HG03039 (cell line): ENCODE measurements around the gene PDPR.
"Not testable (repeated sequence)": the region's sequence is repeated elsewhere in the genome, so short reads cannot be mapped to it uniquely, and the experiment has no call there.

Experiments used
- ATAC-seq: cut with Tn5 transposase; IDR thresholded peaks from one replicate; pipeline ENCODE4 v1.9.1; 2021; ENCODE audit warnings: mild to moderate bottlenecking, moderate library complexity; ENCODE audit not compliant: unreplicated experiment

PDPR gene

DNA sequence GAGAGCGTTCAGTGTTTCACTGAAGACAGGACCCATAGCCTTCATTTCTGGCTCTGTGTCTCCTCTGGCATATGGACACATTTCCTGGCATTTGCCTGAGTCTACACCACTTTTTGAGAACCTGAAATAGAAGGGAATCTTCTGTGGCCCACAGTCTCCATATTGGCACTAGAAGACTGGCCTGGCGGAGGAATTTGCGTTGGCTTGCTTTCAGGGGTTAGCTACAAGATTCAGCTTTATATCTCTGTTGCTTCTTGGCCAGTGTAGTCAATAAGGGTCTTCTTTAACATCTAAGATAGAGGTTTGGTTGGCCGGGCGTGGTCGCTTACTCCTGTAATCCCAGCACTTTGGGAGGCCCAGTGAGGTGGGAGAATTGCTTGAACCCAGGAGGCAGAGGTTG, 46.7 kb downstream of the PDPR start:
- no peak for ATAC-seq

DNA sequence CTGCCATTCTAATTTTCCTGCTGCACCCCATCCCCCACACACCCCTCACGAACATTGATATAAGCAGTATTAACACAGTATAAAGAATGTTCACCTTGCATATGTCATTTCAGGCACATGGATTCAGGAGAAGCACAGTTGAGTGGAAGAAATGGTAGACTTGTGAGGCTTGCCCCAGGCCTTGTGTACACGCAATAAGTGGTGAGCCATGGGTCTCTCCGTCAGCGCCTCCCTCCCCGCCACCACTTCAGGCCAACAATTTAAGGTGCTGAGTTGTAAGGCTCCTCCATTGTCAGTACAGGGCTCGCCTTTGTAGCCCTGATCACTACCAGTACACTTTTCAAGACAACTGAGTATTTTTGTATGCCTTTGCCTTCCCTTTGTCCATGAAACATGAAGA, 47.2 kb downstream of the PDPR start:
- no peak for ATAC-seq

DNA sequence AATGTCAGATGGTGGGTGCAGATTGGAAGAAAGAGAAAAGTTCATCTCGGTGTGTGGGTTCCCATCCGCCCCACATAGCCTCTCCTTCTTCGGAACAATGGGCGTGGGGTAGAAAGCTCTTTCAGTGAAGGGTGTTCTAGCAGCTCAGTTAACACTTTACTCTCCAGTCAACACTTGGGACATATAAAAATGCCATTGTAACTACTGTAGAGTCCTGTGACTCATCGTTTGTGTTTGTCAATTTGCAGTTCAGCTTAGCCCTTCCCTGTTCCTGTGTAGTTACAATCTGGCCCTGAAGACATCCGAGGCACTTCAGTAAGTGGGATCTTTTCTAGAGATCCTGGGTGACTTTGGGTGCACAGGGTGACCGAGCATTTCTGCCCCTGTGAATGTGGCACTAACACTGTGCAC, 47.9 kb downstream of the PDPR start:
- no peak for ATAC-seq

DNA sequence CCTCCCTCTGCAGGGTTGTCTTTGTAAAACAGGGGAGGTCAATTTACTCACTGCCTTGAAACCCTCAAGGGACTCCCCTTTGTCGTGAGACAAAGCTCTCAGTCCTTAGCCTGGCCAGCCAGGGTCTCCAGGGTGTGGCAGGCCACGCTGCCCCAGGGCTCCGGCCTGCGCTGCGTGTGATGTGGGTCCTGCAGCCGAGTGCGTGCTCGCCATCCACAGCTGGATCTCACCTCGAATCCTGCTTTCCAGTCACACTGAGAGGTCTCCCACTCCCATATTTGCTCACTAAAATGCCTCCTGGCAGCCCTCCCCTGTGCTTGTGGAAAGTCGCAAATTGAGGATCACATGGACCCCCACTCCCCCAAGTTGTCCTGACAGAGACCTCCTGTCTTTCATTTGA, 49.5 kb downstream of the PDPR start:
- no peak for ATAC-seq

DNA sequence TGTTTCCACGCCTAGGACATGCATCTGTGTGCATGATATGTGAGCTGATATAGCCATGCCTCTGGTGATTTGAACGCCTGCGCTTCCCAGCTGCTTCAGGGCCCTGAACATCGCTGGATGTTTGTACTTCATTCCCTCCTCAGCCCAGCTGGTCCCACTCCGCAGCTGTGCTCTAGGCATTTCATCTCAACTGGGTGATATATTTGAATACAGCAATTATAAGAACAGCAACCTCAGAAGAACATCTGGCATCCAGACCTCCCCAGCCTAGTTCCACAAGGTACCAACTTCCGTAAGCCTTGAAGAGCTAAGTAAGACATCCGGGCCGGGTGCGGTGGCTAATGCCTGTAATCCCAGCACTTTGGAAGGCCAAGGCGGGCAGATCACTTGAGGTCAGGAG, 52.6 kb downstream of the PDPR start:
- not testable (repeated sequence) for ATAC-seq

DNA sequence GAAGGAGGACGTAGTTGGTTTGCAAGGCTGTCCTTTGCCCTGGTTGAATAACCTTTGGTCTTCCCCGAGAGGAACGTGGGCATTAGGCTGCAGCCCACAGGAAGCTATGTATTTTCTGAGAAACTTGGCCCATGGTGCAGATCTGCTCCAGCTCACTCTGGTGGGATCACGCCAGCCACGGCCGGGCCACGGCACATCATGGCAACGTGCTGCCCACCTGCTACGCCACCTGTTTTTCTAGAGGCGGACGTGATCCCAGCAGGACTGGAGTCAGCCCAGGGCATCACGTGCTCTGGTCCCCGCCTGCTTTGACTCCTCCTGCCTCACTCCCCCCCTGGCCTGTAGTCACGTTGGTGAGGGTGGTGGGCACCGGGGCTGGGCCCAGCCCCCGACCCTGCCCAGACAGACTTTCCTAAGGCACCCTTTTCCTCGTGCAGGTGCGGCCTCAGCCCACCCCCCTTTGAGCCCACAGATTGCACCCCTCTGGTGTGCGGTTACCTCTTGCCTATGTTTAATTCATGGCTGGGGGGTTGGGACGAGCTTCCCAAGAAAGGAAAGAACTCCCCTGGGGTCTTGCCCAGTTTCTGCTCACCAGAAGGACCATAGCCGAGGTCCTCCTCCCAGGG, 59.2 kb downstream of the PDPR start, which contains the start of gene CLEC18C:
TSS of gene CLEC18C (plus strand) at position 576 of the 626 bp plus-strand sequence. CDS start 492 bp downstream, outside the sequence.
- not testable (repeated sequence) for ATAC-seq

DNA sequence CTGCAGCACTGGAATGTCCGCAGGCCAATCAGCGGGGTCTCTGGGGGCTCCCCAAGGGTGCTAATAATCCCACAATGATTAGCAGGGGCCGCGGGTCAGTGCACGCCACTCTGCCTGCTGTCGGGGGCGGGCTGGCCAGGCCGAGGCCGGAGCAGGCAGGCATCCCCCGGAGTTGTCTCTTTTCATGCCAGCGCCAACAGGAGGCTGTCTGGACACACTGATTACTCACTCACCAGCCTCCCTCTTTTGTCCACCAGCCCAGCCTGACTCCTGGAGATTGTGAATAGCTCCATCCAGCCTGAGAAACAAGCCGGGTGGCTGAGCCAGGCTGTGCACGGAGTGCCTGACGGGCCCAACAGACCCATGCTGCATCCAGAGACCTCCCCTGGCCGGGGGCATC, 59.8 kb downstream of the PDPR start:
- ATAC-seq: not testable (repeated sequence)

DNA sequence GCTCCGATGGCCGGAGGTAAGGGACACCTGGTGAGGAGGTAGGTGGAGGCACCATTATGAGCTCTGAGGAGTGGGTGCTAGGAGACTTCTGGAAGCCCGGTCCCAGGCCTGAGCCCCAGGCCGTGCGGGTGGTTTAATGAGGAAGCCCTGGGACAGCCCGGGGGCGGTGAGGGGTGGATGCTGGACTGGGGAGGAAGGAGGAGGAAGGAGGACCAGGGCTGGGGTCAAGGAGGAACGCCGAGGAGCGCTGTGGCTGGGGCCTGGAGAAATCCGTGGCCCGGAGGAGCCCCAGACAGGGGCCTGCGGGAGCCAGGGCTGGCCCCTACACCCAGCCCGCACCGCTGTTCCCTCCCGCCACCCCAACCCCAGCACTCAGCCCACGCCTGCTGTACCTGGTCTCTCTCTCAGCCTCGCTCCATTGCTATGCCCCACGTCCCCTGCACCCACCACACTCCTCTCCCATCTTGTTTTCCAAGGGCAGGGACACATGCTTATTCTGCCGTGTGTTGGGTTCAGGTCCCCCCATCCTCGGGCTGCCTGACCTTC, 60.3 kb downstream of the PDPR start:
- ATAC-seq: not testable (repeated sequence)

DNA sequence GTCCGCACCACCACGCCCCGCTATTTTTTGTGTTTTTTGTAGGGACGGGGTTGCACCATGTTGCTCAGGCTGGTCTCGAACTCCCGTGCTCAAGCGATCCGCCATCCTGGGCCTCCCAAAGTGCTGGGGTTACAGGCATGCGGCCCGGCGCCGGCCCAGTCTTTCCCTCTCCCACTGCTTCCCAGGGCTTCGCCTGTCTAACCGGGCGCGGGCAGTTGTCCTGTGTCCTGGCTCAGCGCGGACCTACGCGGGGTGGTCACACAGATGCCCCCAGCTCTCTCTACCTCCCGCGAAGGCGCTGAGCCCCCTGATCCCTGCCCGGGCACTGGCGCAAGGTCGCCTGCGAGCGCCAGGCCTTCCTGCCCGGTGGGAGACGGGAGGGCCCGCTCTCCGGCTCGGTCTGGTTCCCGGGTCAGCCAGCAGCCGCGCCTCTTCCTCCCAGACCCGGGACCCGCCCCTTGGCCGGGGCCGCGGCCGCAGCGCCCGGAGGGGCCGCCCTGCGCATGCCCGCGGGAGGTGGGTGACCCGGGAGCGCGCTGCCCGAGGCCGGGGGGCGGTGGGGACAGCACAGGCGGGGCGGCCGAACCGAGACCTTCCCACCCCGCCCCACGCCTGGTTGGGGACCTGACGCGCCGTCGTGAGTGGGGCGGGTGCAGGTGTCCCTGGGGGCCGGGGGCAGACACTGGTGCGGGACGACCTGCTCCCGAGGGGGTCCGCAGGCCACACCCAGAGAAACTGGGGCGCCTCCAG, 73.9 kb downstream of the PDPR start:
- peak; percentile 53 for ATAC-seq

DNA sequence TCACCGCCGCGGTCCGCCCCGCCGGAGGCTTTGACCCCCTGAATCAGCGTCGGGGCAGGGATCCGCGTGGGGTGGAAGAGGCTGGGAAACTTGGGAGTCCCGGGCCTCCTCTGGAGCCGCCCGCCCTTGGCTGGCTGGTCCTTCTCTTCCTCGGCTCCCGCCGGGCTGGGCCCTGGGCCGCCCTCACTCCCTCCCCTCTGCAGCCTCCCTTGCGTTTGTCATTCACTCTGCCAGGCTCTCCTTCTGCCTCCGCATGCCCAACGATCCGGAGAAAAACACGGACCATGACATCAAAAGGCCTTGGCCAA, 74.4 kb downstream of the PDPR start:
- ATAC-seq: peak; percentile 25

DNA sequence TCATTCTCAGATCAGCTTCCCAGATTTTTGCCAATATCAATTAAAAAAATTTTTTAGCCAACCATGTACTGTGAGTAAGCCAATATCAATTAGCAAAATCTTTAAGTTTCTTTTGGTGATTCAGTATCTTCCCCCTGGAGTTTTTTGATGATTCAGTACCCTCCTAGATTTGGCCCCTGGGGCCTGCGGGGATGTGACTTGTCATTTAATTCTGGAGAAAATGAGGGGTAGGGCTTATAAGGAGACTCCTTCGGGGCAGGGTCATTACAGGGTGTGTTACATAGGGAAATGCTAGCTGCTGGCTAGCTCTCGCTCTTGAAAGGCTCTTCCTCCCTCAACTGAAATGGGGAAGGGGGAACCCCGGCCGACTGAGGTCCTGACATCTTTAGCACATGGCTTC, 76.4 kb downstream of the PDPR start:
- ATAC-seq: not testable (repeated sequence)

DNA sequence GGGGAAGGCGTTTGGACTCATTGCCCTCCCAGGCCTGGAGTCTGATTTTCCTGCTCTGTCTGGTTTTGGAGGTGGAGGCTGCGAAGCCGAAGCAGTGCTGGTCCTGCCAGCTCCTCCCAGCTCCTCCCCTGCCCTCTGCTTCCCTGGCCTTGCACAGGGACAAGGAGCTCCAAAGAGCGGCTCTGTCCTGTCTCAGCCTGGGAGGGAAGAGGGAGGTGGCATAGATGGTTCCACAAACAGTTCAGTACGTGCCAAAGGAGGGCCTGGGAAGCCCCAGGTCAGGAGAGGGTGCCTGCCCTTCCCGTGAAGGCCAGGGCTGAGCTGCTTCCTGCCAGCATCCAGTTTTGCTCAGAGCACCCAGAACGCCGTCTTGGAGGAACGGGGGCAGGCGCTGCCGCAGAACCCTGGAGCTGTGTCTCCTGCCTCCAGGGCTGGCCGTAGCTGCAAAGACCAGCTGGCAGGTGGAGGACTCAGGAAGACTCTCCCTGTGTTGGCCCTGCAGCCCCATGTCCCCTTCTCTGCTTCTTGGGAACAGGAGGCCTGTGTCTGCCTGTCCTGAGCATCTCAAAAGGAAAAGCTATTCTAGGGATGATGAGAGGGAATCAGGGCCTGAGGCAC, 82.7 kb downstream of the PDPR start:
- not testable (repeated sequence) for ATAC-seq

DNA sequence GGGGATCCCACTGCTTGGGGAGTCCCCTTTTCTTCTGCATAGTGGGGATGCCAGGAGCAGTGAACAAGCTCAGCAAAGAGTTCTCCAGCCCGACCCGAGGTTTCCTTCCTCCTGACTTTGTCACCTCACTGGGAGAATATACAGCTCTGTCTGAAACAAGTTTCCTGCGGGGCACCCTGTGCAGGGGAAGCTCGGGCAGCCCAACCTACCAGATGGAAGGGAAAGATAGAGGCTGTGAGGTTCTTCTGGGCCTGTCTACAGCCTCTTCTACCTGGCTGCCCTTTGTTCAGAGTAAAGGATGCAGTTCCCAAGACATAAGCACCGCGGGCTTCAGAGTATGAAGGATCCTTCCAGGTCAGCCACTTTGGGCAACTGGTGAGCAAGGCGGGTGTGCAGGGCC, 83.5 kb downstream of the PDPR start:
- not testable (repeated sequence) for ATAC-seq

DNA sequence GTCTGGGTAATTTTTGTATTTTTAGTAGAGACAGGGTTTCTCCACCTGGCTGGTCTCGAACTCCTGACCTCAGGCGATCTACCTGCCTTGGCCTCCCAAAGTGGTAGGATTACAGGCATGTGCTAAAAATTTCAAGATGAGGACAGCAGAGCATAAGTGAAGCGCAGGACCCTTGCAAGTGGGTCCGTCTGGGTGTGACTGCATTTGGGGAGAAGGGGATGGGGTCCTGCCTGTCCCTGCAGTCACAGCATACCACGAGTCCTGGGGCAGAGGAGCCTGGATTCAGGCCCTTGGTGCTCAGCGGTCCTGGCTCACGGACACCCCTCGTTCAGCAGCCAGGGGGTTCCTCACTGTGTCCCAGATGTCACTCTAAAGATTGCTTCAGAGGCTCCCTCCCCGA, 84.1 kb downstream of the PDPR start:
- ATAC-seq: not testable (repeated sequence)

DNA sequence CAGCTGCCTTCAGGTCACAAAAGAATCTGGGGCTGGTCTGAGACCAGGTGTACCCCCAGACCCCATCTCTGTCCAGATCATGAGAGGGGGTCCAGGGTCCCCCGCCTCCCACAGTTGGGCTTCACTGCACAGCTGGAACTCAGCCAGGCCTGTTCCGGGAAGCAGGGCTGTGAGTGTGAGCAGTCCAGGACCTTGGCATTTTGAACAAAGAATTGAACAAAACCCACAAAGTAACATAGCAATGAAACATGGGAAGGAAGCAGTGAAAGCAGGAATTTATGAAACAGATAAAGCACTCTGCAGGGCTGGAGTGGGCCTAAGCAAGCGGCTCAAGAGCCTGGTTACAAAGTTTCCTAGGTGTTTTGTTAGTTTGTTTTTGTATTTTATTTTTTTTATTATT, 84.5 kb downstream of the PDPR start:
- ATAC-seq: not testable (repeated sequence)

DNA sequence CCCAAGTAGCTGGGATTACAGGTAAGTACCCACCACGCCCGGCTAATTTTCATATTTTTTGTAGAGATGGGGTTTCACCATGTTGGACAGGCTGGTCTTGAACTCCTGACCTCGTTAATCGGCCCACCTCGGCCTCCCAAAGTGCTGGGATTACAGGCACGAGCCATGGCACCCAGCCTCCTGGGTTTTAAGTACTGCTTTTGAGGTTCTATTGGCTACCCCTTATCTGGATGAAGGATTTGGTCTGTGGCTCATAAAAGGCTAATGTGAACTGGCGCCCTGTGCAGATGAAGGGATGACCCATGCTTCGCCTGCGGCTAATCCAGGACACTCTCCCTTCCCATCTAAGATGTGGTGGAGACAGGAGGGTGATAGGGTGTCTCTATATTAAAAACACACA, 85.0 kb downstream of the PDPR start:
- ATAC-seq: not testable (repeated sequence)

DNA sequence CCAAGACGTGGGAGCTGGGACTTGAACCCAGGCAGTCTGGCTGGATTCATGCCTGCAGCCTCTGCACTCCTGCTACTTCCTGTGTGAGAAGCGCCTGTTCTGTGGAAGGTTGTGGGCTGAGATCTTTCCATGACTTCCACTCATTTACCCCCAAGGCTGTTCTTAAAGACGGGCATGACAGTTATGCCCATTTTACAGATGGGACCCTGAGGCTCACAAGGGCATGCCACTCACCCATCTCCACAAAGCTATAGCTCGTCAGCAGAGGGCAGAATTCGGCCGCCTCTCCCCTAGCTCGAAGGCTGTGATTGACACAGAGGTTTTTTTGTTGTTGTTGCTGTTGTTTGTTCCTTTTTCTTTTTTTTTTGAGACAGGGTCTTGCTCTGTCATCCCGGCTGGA, 85.9 kb downstream of the PDPR start:
- not testable (repeated sequence) for ATAC-seq

DNA sequence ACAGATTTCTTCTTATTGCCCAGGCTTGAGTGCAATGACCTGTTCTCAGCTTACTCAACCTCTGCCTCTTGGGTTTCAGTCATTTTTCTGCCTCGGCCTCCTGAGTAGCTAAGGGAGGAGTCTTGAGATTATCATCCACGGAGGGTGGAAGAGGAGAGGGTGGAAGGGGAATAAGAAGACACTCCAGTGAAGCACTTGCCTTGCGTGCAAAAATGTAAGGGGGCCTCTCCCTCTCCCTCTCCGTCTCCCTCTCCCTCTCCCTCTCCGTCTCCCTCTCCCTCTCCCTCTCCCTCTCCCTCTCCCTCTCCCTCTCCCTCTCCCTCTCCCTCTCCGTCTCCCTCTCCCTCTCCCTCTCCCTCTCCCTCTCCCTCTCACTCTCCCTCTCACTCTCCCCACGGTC, 89.4 kb downstream of the PDPR start:
- not testable (repeated sequence) for ATAC-seq

DNA sequence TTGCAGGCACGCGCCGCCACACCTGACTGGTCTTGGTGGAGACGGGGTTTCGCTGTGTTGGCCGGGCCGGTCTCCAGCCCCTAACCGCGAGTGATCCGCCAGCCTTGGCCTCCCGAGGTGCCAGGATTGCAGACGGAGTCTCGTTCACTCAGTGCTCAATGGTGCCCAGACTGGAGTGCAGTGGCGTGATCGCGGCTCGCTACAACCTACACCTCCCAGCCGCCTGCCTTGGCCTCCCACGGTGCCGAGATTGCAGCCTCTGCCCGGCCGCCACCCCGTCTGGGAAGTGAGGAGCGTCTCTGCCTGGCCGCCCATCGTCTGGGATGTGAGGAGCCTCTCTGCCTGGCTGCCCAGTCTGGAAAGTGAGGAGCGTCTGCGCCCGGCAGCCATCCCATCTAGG, 89.9 kb downstream of the PDPR start:
- ATAC-seq: not testable (repeated sequence)

DNA sequence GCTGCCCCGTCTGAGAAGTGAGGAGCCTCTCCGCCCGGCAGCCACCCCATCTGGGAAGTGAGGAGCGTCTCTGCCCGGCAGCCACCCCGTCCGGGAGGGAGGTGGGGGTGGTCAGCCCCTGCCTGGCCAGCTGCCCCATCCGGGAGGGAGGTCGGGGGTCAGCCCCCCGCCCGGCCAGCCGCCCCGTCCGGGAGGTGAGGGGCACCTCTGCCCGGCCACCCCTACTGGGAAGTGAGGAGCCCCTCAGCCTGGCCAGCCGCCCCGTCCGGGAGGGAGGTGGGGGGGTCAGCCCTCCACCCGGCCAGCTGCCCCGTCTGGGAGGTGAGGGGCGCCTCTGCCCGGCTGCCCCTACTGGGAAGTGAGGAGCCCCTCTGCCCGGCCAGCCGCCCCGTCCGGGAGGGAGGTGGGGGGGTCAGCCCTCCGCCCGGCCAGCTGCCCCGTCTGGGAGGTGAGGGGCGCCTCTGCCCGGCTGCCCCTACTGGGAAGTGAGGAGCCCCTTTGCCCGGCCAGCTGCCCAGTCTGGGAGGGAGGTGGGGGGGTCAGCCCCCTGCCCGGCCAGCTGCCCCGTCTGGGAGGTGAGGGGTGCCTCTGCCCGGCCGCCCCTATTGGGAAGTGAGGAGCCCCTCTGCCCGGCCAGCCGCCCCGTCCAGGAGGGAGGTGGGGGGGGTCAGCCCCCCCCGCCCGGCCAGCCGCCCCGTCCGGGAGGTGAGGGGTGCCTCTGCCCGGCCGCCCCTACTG, 90.7 kb downstream of the PDPR start:
- not testable (repeated sequence) for ATAC-seq

DNA sequence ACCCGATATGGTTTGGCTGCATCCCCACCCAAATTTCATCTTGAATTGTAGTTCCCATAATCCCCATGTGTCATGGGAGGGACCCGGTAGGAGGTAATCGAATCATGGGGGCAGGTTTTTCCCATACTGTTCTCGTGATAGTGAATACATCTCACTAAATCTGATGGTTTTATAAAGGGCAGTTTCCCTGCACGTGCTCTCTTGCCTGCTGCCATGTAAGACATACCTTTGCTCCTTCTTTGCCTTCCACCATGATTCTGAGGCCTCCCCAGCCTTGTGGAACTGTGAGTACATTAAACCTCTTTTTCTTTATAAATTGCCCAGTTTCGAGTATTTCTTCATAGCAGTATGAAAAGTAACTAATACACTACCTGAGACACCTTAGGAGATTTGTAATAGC, 92.2 kb downstream of the PDPR start:
- not testable (repeated sequence) for ATAC-seq
